Type B pancreatic cell (in vitro differentiated cells): Measurements from ENCODE around the gene TPRN. TPM values are rescaled to one million over a fixed set of nuclear protein-coding genes. Genes with fewer than 3 reads are reported as not detected.
A peak's percentile ranks its signal among the peaks of the same experiment; 100 is the strongest.

Source experiments
- DNase-seq: peaks from one replicate; pipeline ENCODE4 v3.0.0; 2021; ENCODE audit warnings: mixed read lengths; ENCODE audit not compliant: unreplicated experiment; ENCODE audit errors: extremely low spot score
- H3K27ac Mint-ChIP-seq: 2 replicates; pipeline ENCODE4 v1.8.0; 2021; ENCODE audit warnings: mild to moderate bottlenecking, mixed read lengths
- H3K27me3 Mint-ChIP-seq: 2 replicates; pipeline ENCODE4 v1.8.0; 2021; ENCODE audit warnings: mixed read lengths
- H3K36me3 Mint-ChIP-seq: 2 replicates; pipeline ENCODE4 v1.8.0; 2021; ENCODE audit warnings: mixed read lengths
- H3K4me1 Mint-ChIP-seq: one replicate; pipeline ENCODE4 v1.8.0; 2021; ENCODE audit warnings: mixed read lengths; ENCODE audit not compliant: unreplicated experiment
- H3K4me3 Mint-ChIP-seq: 2 replicates; pipeline ENCODE4 v1.8.0; 2021; ENCODE audit warnings: mild to moderate bottlenecking, mixed read lengths
- H3K9me3 Mint-ChIP-seq: 2 replicates; pipeline ENCODE4 v1.8.0; 2021; ENCODE audit warnings: mixed read lengths
- total RNA-seq: library from RNA; stranded (reverse); gene quantifications from 2 replicates; pipeline ENCODE4 v1.2.1, GENCODE V29; 2021; ENCODE audit warnings: low replicate concordance
- TF ChIP-seq, protein P1 (sequence below): fragments of 200-600 bp; sonication (generic); conservative IDR thresholded peaks from 2 replicates; pipeline ENCODE4 v1.5.0; 2021; ENCODE audit warnings: antibody characterized with exemption, mild to moderate bottlenecking

The TPRN gene
- total RNA-seq, 1 donor from 2014 or later: 24.1 TPM

DNA sequence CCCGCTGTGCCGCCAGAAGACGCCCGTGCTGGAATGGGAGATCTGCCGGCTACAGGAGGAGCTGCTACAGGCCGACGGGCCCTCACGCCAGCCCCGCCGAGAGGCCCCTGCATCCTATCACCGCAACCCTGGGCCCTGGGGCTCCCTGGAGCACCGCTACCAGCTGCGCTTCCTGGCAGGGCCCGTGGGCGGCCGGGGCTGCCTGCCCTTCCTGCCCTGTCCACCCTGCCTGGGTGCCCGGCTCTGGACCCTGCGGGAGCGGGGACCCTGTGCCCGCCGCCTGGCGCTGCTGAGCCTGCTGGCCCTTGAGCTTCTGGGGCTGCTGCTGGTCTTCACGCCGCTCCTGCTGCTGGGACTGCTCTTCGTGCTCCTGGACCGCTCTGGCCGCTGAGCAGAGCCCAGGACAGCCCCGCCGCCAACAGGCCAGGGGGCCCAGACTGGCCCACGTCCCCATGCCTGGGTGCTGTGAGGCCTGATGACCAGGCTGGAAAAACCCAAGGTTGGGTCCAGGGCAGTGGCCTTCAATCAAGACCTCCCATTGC is 17.7 kb upstream of the TPRN start:
- Mint-ChIP-seq H3K4me3 (no peak overlapping the region), H3K36me3 (no peaks in the 10 kb centered on the region), H3K4me1 (peaks cover 3% of the 10 kb centered on the region), H3K27me3 (no peaks in the 10 kb centered on the region), H3K27ac (peak overlapping the region; percentile 43), H3K9me3 (no peaks in the 10 kb centered on the region)
- no peak for DNase-seq
- TF ChIP-seq, protein P1, sequence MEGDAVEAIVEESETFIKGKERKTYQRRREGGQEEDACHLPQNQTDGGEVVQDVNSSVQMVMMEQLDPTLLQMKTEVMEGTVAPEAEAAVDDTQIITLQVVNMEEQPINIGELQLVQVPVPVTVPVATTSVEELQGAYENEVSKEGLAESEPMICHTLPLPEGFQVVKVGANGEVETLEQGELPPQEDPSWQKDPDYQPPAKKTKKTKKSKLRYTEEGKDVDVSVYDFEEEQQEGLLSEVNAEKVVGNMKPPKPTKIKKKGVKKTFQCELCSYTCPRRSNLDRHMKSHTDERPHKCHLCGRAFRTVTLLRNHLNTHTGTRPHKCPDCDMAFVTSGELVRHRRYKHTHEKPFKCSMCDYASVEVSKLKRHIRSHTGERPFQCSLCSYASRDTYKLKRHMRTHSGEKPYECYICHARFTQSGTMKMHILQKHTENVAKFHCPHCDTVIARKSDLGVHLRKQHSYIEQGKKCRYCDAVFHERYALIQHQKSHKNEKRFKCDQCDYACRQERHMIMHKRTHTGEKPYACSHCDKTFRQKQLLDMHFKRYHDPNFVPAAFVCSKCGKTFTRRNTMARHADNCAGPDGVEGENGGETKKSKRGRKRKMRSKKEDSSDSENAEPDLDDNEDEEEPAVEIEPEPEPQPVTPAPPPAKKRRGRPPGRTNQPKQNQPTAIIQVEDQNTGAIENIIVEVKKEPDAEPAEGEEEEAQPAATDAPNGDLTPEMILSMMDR: no peak

DNA sequence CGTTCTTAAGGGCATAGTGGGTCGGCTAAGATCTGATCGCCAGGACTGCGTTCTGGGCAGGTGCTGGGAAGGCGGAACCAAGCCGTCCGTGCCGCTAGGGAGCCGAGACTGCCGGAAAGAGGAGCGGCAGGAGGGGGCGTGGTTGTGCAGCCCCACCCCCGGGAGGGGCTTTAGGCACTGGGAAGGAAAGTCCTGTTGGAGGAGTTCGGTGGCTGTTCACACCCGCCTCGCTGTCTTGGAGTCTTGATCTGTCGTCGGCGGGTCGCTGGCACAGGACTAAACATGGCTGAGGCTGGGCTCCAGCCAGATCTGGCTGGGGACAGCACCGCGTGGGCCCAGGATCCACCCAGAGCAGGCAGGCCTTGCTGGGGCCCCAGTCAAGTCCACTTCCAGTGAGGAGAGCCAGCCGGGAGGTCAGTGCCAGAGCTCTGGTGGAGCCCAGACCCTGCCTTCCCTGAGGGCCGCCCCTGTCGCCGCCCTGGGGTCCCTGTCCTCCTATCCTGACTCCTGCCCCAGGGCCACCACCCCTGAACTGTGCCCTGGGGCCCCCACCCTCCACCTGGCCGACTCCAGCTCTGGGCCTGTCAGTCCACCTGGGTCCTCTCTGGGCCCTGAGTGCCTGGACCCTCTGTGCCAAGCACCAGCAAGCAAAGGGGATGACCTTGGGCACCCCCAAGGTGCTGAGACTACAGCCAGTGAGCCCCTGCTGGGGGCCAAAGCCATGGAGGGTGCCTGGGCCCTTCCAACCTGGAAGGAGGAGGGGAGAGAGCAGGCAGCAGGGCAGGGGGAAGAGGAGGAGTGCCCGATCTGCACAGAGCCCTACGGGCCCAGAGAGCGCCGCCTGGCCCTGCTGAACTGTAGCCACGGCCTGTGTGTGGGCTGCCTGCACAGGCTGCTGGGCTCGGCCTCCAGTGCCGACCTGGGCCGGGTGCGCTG is 17.0 kb upstream of the TPRN start:
- H3K4me3 Mint-ChIP-seq: peak overlapping the region; percentile 74
- DNase-seq: no peak
- peaks cover 3% of the 10 kb centered on the region for H3K4me1 Mint-ChIP-seq
- no peaks in the 10 kb centered on the region for H3K36me3 Mint-ChIP-seq
- H3K9me3 Mint-ChIP-seq: no peaks in the 10 kb centered on the region
- no peaks in the 10 kb centered on the region for H3K27me3 Mint-ChIP-seq
- peak overlapping the region; percentile 91 for H3K27ac Mint-ChIP-seq
- TF ChIP-seq, protein P1: no peak

DNA sequence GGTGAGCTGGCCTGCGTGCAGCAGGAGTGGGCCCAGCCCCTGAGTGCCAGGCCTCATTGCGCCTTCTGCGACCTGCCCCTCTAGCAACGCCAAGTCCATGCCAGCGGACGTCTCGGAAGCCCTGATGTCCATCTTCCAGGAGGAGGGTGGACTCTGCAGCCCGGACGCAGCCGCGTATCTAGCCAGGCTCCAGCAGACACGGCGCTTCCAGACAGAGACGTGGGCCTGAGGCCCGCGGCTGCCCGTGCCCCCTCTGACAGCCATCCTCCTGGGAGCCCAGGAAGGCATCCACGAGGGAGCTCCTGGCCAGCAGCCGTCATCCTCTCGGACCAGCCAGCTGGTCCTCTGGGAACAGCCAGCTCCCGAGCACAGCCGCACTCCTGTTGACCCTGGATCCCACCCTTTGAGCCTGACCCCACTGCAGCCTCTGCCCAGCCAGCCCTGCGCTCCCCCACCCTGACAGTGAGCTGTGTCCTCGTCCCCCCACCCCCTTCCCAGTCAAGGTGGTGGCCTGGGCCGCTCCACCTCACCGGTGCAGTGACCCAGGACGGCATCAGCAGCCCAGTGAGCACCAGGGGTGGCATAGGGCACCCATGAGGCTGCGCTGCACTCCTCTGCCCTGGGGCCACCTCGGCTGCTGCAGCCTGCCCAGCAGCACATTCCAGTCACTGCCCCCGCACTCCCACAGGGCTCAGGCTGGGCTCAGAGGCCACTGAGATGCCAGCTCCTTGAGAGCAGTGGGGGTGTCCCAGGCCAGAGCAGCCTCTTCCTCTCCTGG is 15.8 kb upstream of the TPRN start:
- no peaks in the 10 kb centered on the region for H3K36me3 Mint-ChIP-seq
- no peak for DNase-seq
- H3K27me3 Mint-ChIP-seq: no peaks in the 10 kb centered on the region
- H3K4me1 Mint-ChIP-seq: peaks cover 3% of the 10 kb centered on the region
- TF ChIP-seq, protein P1: no peak
- no peaks in the 10 kb centered on the region for H3K9me3 Mint-ChIP-seq
- no peak overlapping the region for H3K27ac Mint-ChIP-seq
- H3K4me3 Mint-ChIP-seq: no peak overlapping the region

DNA sequence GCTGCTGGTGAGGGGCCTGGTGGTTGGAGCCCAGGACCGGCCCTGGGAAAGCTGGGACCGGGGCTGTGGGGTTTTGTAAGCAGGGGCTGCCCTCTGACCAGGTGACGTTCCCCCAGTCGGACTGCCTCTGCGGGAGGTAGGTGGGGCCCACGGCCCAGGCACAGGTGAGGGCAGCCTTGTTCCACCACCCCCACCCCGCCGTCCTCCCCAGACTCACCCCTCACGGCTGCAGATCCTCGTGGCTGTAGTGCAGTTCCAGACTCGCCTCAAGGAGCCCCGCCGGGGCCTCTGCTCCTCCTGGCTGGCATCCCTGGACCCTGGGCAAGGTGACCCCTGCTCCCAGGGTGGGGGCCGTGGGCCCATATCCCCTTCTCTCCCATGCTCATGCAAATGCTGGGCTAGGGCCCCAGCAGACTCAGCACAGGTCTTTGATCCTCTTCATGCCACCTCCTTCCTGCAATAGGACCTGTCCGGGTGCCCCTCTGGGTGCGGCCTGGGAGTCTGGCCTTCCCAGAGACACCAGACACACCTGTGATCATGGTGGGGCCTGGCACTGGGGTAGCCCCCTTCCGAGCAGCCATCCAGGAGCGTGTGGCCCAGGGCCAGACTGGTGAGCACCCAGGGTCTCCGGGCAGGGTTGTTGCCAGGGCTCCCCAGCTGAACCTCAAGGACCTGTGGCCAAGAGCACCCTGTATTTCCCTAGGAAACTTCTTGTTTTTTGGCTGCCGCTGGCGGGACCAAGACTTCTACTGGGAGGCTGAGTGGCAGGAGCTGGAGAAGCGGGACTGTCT is 14.8 kb upstream of the TPRN start:
- no peak overlapping the region for H3K4me3 Mint-ChIP-seq
- DNase-seq: no peak
- peaks cover 3% of the 10 kb centered on the region for H3K4me1 Mint-ChIP-seq
- no peaks in the 10 kb centered on the region for H3K9me3 Mint-ChIP-seq
- no peaks in the 10 kb centered on the region for H3K27me3 Mint-ChIP-seq
- no peak overlapping the region for H3K27ac Mint-ChIP-seq
- TF ChIP-seq, protein P1: no peak
- H3K36me3 Mint-ChIP-seq: no peaks in the 10 kb centered on the region

DNA sequence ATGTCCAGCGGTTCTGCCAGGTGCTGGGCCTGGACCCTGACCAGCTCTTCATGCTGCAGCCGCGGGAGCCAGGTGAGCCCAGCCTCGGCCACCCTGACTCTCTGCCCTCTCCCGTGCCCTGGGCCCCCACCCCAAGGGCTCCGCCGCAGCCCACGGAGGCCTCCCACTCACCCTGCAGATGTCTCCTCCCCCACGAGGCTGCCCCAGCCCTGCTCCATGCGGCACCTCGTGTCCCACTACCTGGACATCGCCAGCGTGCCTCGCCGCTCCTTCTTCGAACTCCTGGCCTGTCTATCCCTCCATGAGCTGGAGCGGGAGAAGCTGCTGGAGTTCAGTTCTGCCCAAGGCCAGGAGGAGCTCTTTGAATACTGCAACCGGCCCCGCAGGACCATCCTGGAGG is 14.1 kb upstream of the TPRN start:
- Mint-ChIP-seq H3K27me3 (no peaks in the 10 kb centered on the region), H3K9me3 (no peaks in the 10 kb centered on the region), H3K27ac (no peak overlapping the region), H3K4me1 (peaks cover 3% of the 10 kb centered on the region), H3K4me3 (no peak overlapping the region), H3K36me3 (no peaks in the 10 kb centered on the region)
- no peak for DNase-seq
- TF ChIP-seq, protein P1: no peak
